GM12875 (cell line): ENCODE data around the gene ZBTB47.

Experiments used
- H3K4me3 ChIP-seq: one replicate; pipeline ENCODE4 v1.5.1; 2011; ENCODE audit warnings: low read depth, low read length, control low read depth
- TF ChIP-seq, protein P1 (sequence below): IDR thresholded peaks from 2 replicates; pipeline ENCODE4 v1.5.1; 2011; ENCODE audit warnings: low read depth, mild to moderate bottlenecking, control low read depth, inconsistent platforms, low read length, moderate library complexity, borderline replicate concordance; ENCODE audit not compliant: insufficient read depth

ZBTB47 gene

DNA sequence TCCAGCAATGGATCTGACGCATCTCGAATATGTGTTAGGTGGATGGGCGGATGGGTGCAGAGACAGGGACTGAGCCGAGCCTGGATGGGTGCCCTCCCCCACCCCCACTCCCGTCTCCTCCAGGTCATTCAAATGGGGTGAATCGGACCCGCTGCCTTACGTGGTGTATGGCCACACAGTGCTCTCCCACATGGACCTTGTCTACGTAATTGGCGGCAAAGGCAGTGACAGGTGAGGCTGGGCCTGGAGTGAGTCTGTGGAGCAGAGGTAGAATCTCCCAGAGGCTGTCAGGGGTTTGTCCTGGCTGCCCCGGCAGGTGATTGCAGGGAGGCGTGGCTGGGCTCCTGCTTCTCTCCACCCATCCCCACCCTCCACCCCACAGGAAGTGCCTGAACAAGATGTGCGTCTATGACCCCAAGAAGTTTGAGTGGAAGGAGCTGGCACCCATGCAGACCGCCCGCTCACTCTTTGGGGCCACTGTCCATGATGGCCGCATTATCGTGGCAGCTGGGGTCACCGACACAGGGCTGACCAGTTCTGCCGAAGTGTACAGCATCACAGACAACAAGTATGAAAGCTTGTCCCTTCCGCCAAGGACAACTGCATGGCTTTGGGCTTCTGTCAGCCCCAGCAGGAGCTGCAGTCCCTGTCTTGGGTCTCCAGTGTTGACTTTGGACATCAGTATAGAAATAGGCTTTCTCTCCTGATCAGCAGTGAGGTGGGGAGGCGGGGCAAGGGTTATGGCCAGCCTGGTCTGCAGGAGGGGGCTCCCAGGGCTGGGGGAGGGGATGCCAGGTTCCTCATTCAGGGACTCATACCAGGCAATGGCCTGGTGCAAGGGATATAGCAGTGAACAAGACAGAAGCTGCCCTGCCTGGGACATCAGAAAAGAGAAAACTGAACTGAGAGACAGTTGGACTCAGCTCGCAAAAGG is 35.3 kb downstream of the ZBTB47 start:
- TF ChIP-seq, protein P1, sequence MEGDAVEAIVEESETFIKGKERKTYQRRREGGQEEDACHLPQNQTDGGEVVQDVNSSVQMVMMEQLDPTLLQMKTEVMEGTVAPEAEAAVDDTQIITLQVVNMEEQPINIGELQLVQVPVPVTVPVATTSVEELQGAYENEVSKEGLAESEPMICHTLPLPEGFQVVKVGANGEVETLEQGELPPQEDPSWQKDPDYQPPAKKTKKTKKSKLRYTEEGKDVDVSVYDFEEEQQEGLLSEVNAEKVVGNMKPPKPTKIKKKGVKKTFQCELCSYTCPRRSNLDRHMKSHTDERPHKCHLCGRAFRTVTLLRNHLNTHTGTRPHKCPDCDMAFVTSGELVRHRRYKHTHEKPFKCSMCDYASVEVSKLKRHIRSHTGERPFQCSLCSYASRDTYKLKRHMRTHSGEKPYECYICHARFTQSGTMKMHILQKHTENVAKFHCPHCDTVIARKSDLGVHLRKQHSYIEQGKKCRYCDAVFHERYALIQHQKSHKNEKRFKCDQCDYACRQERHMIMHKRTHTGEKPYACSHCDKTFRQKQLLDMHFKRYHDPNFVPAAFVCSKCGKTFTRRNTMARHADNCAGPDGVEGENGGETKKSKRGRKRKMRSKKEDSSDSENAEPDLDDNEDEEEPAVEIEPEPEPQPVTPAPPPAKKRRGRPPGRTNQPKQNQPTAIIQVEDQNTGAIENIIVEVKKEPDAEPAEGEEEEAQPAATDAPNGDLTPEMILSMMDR = no peak
- H3K4me3 ChIP-seq = no peak overlapping the region

DNA sequence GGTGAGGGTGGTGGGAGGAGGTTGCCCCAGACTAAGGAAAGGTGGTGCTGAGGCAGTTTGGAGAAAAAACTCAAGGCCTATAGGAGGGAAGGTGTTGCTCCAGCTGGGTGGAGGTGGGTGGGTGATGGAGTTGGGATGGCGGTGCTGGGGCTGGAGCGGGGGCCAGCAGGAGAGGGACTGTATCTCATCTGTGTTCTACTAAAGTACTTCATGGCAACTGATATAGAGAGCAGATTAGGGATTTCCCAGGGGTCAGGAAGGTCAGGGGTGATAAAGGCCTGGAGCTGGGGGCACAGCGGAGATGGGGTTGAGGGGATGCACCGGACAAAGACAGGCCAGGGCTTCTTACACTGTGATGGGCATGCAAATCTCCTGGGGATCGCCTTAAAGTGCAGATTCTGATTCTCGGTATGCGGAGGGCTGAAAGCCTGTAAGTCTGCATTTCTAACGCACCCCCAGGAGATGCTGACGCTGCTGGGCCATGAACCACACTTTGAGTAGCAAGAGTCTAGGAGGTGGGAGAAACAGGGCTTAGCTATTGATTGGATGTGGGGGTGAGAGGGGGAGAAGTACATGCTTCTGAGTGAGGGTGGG is 36.0 kb downstream of the ZBTB47 start:
- TF ChIP-seq, protein P1 = no peak
- H3K4me3 ChIP-seq = no peak overlapping the region

DNA sequence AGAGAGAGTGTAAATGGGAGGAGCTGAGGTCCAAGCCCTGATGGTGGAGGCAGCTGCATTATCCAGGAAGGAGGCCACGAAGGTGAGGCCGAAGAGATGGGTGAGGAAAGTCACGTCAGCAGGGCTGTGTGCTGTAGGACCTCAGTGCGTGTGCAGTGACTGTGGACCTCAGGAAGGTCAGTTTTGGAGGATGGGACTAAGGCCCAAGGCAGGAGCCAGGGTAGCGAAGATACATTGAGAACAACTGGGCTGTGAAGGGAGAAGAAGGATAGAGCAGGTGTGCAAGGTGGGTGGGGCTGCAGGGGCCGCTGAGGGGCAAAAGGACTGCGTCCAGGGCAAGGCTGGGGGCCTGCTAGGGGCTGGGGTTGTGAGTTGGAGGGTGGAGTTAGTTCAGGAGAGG is 36.7 kb downstream of the ZBTB47 start:
- TF ChIP-seq, protein P1 = no peak
- no peak overlapping the region for H3K4me3 ChIP-seq

DNA sequence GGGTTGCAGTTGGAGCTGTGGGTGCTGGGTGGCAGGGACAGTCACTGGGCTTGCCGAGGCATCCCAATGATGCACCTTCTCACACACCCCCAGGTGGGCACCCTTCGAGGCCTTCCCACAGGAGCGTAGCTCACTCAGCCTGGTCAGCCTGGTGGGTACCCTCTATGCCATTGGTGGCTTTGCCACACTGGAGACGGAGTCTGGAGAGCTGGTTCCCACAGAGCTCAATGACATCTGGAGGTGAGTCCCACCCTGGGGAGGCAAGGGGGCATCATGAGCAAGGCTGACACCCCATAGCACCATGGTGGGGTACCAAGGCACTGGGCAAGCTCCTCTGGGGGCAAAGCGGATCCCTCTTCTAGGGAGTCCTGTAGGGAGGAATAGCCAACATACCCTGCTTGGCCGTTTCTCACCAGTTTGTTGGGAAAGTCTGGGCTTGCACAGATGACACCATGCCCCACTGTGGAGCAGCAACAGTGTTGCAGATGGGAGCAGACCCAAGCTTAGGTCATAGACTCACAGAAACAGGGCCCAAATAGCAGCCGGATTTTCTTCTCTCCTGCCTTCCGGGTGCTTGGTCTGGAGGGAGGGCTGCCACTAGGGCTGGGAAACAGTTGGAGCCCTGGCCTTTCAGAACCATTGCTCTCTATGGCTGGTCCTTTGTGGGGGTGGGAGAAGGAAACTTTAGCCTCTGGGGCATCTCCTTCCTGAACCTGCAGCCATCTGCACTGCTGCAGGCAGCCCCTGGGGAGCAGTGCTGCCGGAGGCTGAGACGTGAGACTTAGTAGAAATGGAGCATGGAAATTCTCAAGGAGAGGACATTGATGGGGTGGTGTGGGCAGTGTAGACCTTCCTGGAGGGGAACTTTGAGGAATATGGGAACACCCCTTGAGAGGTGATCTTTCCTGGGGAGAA is 37.5 kb downstream of the ZBTB47 start:
- no peak overlapping the region for H3K4me3 ChIP-seq
- TF ChIP-seq, protein P1 = no peak

DNA sequence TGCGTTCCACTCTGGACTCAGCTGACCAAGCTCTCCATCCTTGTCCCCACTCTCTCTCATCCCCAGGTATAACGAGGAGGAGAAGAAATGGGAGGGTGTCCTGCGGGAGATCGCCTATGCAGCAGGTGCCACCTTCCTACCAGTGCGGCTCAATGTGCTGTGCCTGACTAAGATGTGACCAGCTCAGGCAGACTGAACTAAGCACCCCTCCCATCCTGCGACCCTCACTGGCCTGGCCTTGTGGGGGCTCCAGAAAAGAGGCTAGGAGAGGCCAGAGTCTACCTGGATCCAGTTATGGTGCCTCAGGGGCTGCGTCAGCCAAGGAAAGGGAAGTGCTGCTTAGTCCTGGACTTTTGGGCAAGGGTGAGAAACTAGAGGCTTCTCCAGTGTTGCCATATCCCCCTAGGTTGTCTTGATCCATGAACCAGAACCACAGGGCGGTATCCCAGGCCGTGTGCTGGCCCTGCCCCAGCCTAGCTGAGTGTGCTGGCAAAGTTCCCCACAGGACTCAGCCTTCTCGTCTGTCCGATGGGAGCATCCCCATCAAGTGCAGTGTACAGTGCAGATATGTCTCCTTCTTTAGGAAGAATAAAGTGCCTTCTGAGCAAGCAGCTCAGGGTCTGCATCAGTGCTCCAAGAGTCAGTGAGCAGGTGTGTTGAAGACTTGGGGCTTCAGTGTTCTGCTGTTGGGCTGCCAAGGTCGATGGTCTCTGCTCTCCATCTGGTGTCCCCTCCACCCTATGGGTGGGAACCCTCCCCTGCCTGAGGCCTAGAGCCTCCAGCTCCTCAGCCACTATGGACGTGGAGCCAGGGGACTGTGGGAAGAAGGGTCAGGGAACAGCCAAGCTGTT is 38.5 kb downstream of the ZBTB47 start:
- TF ChIP-seq, protein P1 = no peak
- H3K4me3 ChIP-seq = no peak overlapping the region
